ENCODE results near the gene H19.

H19 gene

GRCh38 chr11:1946812-1947484, 50.7 kb downstream of the H19 start, which contains the start of gene MRPL23:
TSS of gene MRPL23 (plus strand) at chr11:1947332. CDS start at chr11:1947363, 31 bp downstream.
- no peak for DNase-seq
